Activated CD4-positive, alpha-beta T cell treated with anti-CD3 and anti-CD28 coated beads for 4 hours (primary cell): ENCODE measurements around the gene GMDS.

Experiments
- DNase-seq, 2 donors: peaks; one replicate each; pipeline ENCODE4 v3.0.0-alpha.2; 2020

Gene GMDS

GRCh38 chr6:2129182-2129621, 116.2 kb downstream of the GMDS start:
- no peak for DNase-seq

DNA sequence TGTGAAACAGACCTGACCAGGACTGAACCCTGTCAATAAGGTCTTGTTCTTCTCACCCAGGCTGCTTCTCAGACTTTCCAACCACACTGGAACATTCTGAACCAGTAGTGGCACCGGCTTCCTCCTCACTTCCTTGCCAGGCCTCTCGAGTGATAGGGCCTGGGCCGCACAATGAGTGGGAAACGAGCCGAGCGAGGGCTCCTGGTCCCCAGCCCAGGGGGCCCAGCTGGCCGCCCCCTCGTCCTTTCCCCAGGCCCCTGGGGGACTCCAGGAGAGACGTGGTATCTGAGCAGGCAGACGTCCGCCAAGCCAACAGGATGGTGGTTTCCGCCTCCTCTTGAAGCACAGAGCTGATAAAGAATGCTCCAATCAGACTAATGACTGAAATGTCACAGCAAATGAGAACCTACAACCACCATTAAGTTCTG, 117.9 kb downstream of the GMDS start:
- DNase-seq, result peak; percentile 24 to 34

DNA sequence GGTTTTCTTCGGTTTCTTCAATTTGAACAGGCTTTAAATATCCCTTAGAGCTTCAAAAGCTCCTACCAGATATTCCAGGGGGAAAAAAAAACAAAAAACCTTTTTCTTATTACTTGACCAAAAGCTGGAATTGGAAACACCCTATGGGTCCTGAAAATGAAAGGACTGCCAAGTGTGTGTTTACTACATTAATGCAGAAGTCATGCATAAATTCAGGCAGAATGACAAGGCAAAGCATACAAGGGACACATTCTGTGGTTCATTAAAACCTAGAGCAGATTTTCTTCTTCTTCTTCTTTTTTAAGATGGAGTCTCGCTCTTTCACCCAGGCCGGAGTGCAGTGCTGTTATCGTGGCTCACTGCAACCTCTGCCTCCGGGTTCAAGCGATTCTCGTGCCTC, 119.1 kb downstream of the GMDS start:
- DNase-seq, result no peak

GRCh38 chr6:2125158-2125557, 120.2 kb downstream of the GMDS start:
- no peak for DNase-seq

DNA sequence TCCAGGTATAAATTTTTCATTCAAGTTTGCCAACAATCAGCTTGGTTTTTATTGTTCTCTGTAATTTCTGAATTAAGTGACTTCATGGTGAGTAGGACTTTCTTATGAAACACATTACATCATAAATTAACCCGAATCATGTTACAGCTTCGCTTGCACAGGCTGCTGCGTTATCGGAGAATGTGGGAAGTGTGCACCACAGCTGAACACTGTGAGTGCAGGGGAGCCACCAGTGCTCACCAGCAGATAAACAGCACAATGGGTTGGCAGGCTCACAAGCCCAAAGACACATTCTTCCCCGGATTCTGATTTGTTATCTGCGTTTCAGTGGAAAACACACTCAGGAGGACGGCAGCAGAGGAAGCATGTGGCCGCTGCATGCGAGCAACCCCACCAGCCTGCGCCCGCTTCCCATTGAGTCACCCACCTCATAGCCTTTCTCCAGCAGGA, 121.1 kb downstream of the GMDS start:
- no peak for DNase-seq

GRCh38 chr6:2120912-2121311, 124.5 kb downstream of the GMDS start:
- no peak for DNase-seq

DNA sequence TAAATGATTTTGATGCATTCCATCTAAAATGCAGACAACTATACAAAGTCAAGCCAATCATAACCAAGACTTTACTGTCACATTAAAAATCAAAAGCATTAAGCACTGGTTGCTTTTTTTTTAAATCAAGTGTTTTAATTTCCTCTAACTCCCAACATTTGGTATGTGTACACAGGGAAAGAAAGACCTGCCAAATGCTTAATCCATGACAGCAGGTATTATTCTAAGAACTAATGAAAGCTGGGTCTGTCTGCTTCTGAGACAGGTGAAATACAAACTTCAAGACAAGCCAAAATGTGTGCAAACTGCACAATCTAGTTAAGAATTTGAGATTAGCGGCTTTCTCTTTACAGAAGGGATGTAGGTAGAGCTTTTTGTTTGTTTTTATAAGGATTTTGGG, 126.1 kb downstream of the GMDS start:
- DNase-seq, result no peak

DNA sequence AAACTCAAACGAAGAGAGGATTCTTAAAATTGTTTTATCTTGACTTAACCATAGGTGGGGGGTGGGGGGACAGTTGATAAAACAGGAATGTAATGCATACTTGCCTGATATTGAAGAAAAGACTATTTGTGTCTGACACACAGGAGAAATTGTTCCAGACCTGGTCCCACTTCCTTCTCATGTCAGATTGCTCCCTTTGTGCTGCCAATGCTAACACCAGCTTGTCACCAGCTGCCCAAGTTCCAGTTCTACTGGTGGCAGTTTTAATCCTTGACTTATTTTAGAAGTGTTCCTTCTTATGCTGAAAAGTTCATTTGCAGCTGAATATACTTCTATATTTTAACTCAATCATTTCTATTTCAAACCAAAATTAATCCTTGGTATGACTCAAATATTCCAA, 127.3 kb downstream of the GMDS start:
- no peak for DNase-seq

DNA sequence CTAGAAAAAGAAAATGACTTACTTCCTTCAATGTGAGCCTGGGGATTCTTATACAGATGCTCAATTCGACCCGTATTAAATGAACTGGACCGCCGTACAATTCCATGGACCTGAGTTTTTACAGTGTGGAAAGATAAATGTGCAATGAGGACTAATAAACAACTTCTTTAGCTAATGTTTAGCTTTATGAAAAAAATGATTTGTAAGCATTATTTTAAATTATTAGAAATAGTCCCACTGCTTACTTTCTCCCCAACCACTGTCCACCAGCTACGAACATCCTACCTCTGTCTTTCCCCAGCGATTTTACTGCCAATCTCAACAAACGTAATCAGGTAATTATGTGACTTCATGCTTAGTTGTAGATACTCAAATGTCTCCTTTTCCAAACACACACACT, 128.0 kb downstream of the GMDS start:
- DNase-seq, result no peak

DNA sequence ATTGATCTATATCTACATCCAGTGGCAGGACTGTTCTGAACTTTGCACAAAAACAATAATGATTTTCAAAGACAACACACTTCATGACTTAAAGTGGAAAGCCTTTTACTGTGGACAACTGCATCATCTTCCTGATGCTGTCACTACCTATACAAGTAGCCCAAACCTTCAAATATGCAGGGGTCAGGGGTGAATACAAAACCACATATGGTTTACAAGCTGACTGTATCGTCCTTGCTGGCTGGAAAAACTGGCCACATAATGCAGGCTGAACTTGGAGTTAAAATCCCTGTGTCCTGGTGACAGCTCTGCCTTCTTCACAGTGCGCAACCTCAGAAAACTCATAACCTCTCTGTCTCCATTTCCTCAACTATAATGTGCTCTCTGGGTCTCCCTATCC, 128.9 kb downstream of the GMDS start:
- DNase-seq, result no peak

- DNase-seq, result no peak
Observed at GRCh38 chr6:2114100-2114499, 131.3 kb downstream of the GMDS start.

- peak in 1 of 2 donors; percentile 12 for DNase-seq
Observed at GRCh38 chr6:2111162-2111677, 134.2 kb downstream of the GMDS start.

DNA sequence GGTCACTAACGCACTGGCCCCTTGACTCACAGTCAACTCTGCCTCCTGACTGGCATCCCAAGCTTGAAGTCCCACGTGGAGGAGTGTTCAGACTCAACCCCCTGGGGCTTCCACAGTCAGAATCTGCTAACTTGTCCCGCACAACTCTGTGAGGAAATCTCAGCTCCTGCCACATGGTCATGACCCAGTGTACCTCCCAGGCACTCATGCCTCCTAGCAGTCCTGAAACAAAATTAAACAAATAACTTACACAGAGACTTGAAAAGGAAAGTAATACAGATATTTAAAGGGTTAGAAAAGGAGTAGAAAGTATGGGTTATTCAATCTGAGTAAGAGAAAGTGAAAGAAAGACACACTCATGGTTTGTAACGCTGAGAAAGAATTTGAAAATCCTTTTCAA, 134.9 kb downstream of the GMDS start:
- no peak for DNase-seq

GRCh38 chr6:2109796-2110195, 135.6 kb downstream of the GMDS start:
- DNase-seq, result no peak

DNA sequence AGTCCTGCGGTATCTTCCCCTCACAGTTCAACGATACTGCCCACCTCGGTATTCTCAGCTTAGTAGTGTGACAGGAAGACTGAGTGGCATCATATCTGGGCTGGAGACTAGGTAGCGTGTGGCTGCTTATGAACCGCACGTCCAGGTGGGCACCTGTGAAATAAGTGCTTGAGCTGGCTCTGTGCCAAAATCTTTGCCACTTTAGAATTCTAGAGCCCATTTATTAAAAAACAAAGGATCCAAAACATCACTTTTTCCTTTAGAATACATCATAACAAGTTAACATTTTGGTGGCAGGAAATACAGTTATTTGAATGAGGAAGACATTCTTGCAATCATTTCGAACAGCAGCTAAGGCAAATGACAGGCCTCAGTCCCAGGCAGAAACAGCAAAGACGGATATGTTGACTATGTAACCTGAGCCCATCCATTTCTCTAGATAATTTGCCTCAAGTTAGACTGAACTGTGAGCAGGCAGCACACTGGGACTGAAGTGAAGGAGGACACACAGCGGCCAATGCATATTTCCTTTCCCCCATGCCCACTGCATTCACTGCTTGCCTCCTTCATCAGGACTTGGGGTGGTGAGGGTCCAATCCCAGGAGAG, 136.6 kb downstream of the GMDS start:
- no peak for DNase-seq

DNA sequence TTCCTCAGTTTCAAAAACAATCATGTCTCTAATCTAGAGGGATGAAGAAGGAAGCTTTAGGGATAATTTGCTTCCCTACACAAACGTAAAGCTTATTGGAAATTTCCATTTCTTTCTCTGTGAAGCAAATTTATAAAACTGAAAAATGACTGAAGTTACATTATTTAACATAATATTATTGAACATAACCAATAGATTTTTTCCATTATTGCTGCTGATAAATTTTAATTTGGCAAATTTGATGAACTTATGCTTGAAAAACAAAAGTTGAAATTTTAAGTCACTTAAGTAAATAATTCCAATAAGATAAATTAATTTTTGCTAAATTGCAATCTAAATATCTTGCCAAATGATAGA, 140.9 kb downstream of the GMDS start:
- DNase-seq, result no peak

DNA sequence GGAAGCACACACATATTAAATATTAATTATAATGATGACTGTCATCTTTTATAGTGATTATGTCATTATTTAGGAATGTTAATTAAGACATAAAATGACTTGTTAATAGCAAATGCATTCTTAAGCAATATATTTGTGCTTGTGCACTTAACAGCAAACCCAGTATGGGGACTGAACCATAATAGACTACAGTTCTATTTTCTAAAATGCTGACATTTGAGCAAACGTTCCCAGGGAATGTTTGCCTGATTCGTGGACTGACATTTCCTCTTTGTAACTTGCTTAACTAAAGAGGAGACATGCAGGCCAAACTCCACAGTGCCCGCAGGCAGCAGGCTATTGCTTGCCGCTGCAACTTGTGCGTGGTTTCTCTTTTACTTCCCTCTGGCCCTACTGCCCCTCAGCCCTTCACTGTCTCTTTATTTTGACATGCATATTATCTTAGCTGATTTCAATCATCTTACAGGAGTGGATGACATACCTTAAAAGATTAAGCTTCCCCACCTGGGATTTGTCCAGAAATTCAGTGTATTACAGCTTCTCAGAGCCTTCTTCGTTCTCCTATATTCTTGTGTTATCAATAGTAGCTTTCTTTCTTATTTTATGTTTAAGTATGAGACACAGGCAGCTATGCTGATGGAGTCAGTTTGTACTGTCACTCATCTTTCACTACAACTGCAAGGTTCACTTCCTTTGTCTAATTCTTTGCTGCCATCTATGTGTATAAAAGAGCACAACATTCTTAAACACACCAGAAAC, 141.5 kb downstream of the GMDS start:
- DNase-seq, result no peak

DNA sequence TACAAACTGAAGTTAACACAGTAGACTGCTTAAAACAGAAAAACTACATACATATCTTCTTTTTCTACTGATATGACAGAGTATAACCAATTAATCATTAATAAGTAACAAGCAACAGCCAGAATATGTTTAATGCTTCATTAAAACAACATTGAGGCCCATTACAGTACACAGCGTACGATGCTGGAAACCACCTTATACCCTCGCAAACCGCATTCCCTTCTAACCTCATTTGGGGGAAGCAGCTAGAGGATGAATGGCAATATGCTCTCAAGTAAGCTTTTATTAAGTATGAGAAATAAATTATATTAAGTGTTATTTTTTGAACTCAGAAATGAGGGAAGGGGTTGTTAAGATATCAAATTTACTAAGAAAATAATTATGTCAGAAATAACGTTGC, 142.4 kb downstream of the GMDS start:
- no peak for DNase-seq

DNA sequence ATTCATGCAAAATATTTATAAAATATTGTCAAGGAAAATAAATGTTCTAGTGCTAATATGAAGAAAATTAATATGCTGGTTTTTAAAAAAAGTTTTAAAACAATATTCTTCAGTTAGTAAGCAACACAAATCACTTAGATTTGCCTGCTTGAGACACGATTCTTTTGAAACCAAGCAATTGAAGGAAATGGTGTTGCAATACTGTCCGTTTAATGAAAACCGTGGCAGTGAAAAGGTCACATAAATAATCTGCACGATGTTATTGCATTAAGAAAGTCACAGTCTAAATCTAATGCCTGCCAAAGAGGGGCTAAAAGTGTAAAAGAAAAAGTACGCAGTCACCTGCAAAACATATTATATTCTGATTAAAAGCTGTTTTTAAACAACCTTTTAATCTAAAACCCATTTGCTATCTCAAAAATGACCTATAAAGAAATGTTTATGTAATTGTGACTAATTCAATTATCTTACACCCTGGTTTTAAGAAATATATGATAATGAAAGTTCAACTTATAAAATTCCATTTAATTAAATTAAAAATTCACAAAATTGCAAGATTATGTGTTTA, 143.0 kb downstream of the GMDS start:
- DNase-seq, result no peak

- DNase-seq, result no peak
Observed at GRCh38 chr6:2101213-2101612, 144.2 kb downstream of the GMDS start.

GRCh38 chr6:2099870-2100269, 145.5 kb downstream of the GMDS start:
- DNase-seq, result no peak

DNA sequence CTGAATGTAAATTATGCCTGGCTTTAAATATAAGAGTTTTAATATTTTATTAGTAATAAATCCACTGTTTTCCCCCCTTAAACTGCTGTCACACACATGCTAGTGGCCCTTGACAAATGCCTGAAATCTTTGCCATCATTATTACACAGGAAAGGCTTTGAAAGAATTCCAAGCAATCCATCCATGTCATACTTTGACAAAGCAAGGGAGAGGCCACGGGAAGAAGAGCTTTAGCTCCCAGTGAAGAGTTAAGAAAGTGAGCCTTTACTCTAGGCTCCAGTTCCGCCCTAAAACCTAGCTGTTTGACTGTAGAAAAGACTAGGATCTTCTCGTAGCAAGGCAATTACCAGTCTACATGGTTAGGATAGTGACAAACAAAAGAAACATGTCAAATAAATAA, 147.9 kb downstream of the GMDS start:
- no peak for DNase-seq

- no peak for DNase-seq
Observed at GRCh38 chr6:2094642-2095041, 150.8 kb downstream of the GMDS start.

- DNase-seq, result no peak
Observed at GRCh38 chr6:2086326-2086965, 159.0 kb downstream of the GMDS start.
